Skeletal muscle cell (primary cell): ENCODE data around the gene JPH3.

Source experiments
- DNase-seq: peaks from one replicate; pipeline ENCODE4 v3.0.0-alpha.2; 2010; ENCODE audit warnings: low read depth
- H3K4me3 ChIP-seq: 2 replicates; pipeline ENCODE4 v1.5.1; 2011; ENCODE audit warnings: low read depth, mild to moderate bottlenecking, control low read depth, low read length, moderate library complexity

The JPH3 gene

DNA sequence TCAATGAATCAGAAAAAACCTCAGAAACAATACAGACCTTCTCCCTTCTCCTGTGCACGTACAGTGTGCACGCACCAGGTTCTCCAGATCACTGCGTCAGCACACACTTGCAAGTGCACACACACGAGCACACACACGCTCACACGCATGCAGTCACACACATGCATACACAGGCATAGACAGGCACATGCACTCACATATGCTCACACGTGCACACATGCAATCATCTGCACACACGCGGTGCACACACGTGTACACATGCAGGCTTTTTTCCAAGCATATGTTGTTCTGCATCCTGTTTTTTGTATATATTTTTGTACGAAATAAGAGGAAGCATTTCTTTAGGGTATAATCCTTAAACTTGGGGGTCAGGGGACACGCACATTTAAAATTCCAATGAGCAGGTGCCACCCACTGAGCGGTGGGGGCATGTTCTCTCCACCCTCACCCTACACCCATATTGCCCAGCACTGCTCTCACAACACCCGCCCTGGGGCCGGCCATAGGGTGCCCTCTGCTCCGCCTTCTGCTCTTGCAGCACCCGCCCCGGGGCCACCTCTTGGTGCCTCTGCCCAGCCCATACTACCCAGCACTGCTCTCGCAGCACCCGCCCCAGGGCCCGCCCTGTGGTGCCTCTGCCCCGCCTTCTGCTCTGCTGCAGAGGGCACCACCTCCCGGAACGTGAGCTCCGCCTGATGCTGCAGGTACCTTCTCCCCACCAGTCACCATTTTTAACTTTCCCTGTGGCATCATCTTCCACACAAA lies 142.6 kb downstream of the JPH3 start:
- no peak for DNase-seq
- no peak overlapping the region for H3K4me3 ChIP-seq

DNA sequence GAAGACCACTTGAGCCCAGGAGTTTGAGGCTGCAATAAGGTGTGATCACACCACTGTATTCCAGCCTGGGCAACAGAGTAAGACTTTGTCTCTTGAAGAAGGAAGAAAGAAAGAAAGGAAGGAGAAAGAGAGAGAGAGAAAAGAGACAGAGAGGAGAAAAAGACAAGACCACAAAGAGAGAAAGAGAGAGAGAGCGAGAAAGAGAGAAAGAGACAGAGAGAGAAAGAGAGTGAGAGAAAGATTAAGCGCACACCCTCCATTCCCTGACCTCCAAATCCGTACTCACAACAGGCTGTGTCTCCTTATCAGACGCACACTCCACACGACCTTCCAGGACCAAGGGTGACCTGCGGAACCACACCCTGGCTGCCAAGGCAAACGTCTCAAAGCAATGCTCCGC lies 143.9 kb downstream of the JPH3 start:
- no peak for DNase-seq
- H3K4me3 ChIP-seq = no peak overlapping the region
